PC-3 (cell line): ENCODE results near the gene TDRD12. TPM values are rescaled to one million over a fixed set of nuclear protein-coding genes. Genes with fewer than 3 reads are reported as not detected.

Experiments used
- ATAC-seq: fragments of 200-7000 bp; cut with Tn5 transposase; 2 replicates; pipeline ENCODE4 v1.9.1; 2020; ENCODE audit warnings: mild to moderate bottlenecking, moderate library complexity
- BruUV-seq: library from RNA; stranded (reverse); fragments of 400-500 nt; replicated peaks from 2 replicates; lab custom pipeline; 2021; lab: Mats Ljungman, UMichigan
- CTCF ChIA-PET: fragments of 300-600 bp; sonication (Branson Sonifier 250); formaldehyde crosslinking; loops from one replicate; lab custom pipeline; 2022; ENCODE audit warnings: antibody characterized with exemption; lab: Charles Lee
- POLR2A ChIA-PET: fragments of 300-600 bp; sonication (Branson Sonifier 250); formaldehyde crosslinking; loops from one replicate; lab custom pipeline; 2022; ENCODE audit warnings: antibody characterized with exemption; ENCODE audit not compliant: unreplicated experiment; lab: Charles Lee
- DNase-seq: peaks from one replicate; pipeline ENCODE4 v3.0.0-alpha.2; 2015
- H2AFZ ChIP-seq: fragments of 300-600 bp; sonication (generic); 2 replicates; pipeline ENCODE4 v1.6.0; 2016; ENCODE audit warnings: antibody characterized with exemption, low read length
- H3F3A ChIP-seq: fragments of 300-600 bp; sonication (generic); one replicate; pipeline ENCODE4 v1.6.0; 2017; ENCODE audit warnings: antibody characterized with exemption, low read length, control low read depth, mild to moderate bottlenecking; ENCODE audit not compliant: unreplicated experiment
- H3K27ac ChIP-seq: fragments of 300-600 bp; sonication (generic); 2 replicates; pipeline ENCODE4 v1.5.1; 2016; ENCODE audit warnings: mild to moderate bottlenecking, low read length
- H3K27me3 ChIP-seq: fragments of 300-600 bp; sonication (generic); 2 replicates; pipeline ENCODE4 v1.6.1; 2016; ENCODE audit warnings: low read length, mixed read lengths
- H3K36me3 ChIP-seq: fragments of 300-600 bp; sonication (generic); 2 replicates; pipeline ENCODE4 v1.6.1; 2016; ENCODE audit warnings: low read depth, mixed run types, low read length, mixed read lengths
- H3K4me1 ChIP-seq: fragments of 300-600 bp; sonication (generic); 2 replicates; pipeline ENCODE4 v1.5.1; 2016; ENCODE audit warnings: low read length; ENCODE audit not compliant: insufficient read depth
- H3K4me2 ChIP-seq: fragments of 300-600 bp; sonication (generic); 2 replicates; pipeline ENCODE4 v1.6.0; 2016; ENCODE audit warnings: low read length
- H3K4me3 ChIP-seq: fragments of 300-600 bp; sonication (generic); 2 replicates; pipeline ENCODE4 v1.5.1; 2016; ENCODE audit warnings: mild to moderate bottlenecking, low read length, mixed read lengths
- H3K79me2 ChIP-seq: fragments of 300-600 bp; sonication (generic); 2 replicates; pipeline ENCODE4 v1.6.1; 2017; ENCODE audit warnings: low read length, mixed read lengths
- H3K9ac ChIP-seq: fragments of 300-600 bp; sonication (generic); 2 replicates; pipeline ENCODE4 v1.6.0; 2016; ENCODE audit warnings: mild to moderate bottlenecking, low read length
- H3K9me2 ChIP-seq: fragments of 300-600 bp; sonication (generic); replicated peaks from 2 replicates; pipeline ENCODE4 v1.6.1; 2016; ENCODE audit warnings: mixed run types, low read length, mixed read lengths
- H3K9me3 ChIP-seq: fragments of 300-600 bp; sonication (generic); 2 replicates; pipeline ENCODE4 v1.6.1; 2016; ENCODE audit warnings: low read length, mixed read lengths
- H4K20me1 ChIP-seq: fragments of 300-600 bp; sonication (generic); 2 replicates; pipeline ENCODE4 v1.6.1; 2016; ENCODE audit warnings: low read length, mixed read lengths
- EZH2 ChIP-seq: fragments of 300-600 bp; sonication (generic); IDR thresholded peaks from one replicate; pipeline ENCODE4 v1.6.1; 2017; ENCODE audit warnings: antibody characterized with exemption, mild to moderate bottlenecking, low read length; ENCODE audit not compliant: unreplicated experiment
- EZH2phosphoT487 ChIP-seq: fragments of 300-600 bp; sonication (generic); IDR thresholded peaks from 2 replicates; pipeline ENCODE4 v1.6.1; 2018; ENCODE audit warnings: mild to moderate bottlenecking, antibody characterized with exemption, low read length, borderline replicate concordance
- intact Hi-C: fragments of 100-400 bp; cut with micrococcal nuclease; formaldehyde crosslinking; loops from 2 replicates; pipeline ENCODE4 v1.9.0; 2023
- total RNA-seq: library from RNA; depleted of rRNA; stranded (reverse); fragments of >200 nt; gene quantifications from 2 replicates; pipeline ENCODE4 v1.2.3, GENCODE V29; 2014
- TF ChIP-seq, protein P1 (sequence below): fragments of 300-600 bp; sonication (generic); conservative IDR thresholded peaks from 2 replicates; pipeline ENCODE4 v1.5.1; 2017; ENCODE audit warnings: antibody characterized with exemption, low read depth, mild to moderate bottlenecking, low read length

Gene TDRD12
- total RNA-seq, 1 experiment from 2014 or later = not detected

DNA sequence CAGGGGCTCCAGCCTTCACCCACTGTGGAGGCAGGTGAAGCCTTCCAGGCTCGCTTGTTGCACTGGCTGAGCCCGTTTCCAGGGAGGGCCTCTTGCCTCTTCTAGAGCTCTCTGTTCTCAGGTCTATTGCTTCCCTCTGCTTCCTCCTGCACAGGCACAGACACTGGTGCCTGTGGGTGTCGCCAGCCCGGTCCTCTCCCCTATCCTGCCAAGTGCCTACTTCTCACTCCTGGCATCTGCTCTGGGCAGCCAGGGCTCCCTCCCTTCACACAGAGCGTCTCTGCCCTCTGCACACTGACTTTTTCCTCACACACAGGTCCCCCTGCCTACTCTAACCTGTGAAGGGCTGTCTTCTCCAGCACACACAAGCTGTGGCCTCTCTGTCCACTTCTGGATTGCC lies 89.7 kb downstream of the TDRD12 start:
- ChIA-PET POLR2A (no interaction called here), CTCF (no interaction called here)
- Histone ChIP-seq H3K27ac (no peak overlapping the region), H2AFZ (peak overlapping the region; percentile 38; the same call in 1 of the 2 replicates), H3K4me1 (no peaks in the 10 kb centered on the region), H3F3A (no peaks in the 10 kb centered on the region), H4K20me1 (no peaks in the 10 kb centered on the region), H3K9me3 (no peaks in the 10 kb centered on the region), H3K36me3 (no peaks in the 10 kb centered on the region), H3K79me2 (no peaks in the 10 kb centered on the region), H3K27me3 (no peaks in the 10 kb centered on the region), H3K4me2 (peak overlapping the region; percentile 26; the same call in 1 of the 2 replicates), H3K9ac (no peak overlapping the region), H3K4me3 (no peak overlapping the region), H3K9me2 (no peaks in the 10 kb centered on the region)
- intact Hi-C loops = no loop called here
- BruUV-seq = no TSS peak
- peak; percentile 31 for ATAC-seq
- TF ChIP-seq EZH2 = no peak
- TF ChIP-seq, protein P1, sequence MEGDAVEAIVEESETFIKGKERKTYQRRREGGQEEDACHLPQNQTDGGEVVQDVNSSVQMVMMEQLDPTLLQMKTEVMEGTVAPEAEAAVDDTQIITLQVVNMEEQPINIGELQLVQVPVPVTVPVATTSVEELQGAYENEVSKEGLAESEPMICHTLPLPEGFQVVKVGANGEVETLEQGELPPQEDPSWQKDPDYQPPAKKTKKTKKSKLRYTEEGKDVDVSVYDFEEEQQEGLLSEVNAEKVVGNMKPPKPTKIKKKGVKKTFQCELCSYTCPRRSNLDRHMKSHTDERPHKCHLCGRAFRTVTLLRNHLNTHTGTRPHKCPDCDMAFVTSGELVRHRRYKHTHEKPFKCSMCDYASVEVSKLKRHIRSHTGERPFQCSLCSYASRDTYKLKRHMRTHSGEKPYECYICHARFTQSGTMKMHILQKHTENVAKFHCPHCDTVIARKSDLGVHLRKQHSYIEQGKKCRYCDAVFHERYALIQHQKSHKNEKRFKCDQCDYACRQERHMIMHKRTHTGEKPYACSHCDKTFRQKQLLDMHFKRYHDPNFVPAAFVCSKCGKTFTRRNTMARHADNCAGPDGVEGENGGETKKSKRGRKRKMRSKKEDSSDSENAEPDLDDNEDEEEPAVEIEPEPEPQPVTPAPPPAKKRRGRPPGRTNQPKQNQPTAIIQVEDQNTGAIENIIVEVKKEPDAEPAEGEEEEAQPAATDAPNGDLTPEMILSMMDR = no peak
- no peak for TF ChIP-seq EZH2phosphoT487
- DNase-seq = no peak

DNA sequence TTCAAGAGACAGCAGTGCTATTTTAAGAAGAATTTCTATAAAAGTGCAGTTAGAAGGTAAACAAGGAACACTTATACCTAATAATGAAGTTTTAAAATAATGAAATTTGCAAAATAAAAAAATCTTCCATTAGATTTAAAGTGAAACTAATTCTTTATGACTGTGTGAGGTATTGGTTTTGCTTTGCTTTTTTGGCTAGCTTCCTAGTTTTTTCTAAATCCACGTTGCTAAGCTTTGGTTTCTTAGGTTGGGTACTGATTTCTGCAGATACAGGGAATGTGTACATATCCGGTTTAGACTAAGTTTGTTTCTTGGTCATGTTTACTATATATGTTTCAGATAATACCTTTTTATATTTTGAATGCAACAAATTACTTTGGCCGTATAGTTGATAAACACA lies 90.2 kb downstream of the TDRD12 start:
- DNase-seq = no peak
- H3K4me2 ChIP-seq = 0 out of 2 replicates have a peak overlapping the region, but pooled peaks have one; percentile 26
- H3K4me1 ChIP-seq = no peaks in the 10 kb centered on the region
- H4K20me1 ChIP-seq = no peaks in the 10 kb centered on the region
- H3K36me3 ChIP-seq = no peaks in the 10 kb centered on the region
- H3F3A ChIP-seq = no peaks in the 10 kb centered on the region
- no peaks in the 10 kb centered on the region for H3K27me3 ChIP-seq
- no peak overlapping the region for H3K4me3 ChIP-seq
- intact Hi-C loops = no loop called here
- no TSS peak for BruUV-seq
- TF ChIP-seq, protein P1 = no peak
- TF ChIP-seq EZH2phosphoT487 (no peak), EZH2 (no peak)
- H3K27ac ChIP-seq = no peak overlapping the region
- no peak for ATAC-seq
- no peaks in the 10 kb centered on the region for H3K9me3 ChIP-seq
- H3K79me2 ChIP-seq = no peaks in the 10 kb centered on the region
- ChIA-PET CTCF (no interaction called here), POLR2A (no interaction called here)
- no peak overlapping the region for H3K9ac ChIP-seq
- H3K9me2 ChIP-seq = no peaks in the 10 kb centered on the region
- peak overlapping the region; percentile 38; the same call in 1 of the 2 replicates for H2AFZ ChIP-seq

DNA sequence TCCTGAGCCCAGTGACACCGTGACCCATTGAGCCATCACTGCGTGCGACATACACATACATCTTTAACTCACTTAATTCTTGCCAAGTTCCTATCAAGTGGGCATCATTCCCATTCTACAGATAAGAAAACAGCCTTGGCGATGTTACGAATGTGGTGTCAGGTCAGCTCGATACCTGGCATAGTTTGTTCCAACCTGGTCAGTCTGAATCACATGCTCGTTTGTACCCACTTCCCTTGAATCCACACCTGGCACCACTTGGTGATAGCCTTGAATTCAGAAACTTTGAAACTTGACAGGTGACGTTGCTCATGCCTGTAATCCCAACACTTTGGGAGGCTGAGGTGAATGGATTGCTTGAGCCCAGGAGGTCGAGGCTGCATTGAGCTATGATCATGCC lies 90.9 kb downstream of the TDRD12 start:
- intact Hi-C loops = no loop called here
- no peaks in the 10 kb centered on the region for H3K79me2 ChIP-seq
- DNase-seq (no peak), ATAC-seq (no peak)
- H3K36me3 ChIP-seq = no peaks in the 10 kb centered on the region
- H3K9ac ChIP-seq = no peak overlapping the region
- H3K9me3 ChIP-seq = no peaks in the 10 kb centered on the region
- no peaks in the 10 kb centered on the region for H4K20me1 ChIP-seq
- H3K4me1 ChIP-seq = no peaks in the 10 kb centered on the region
- no peaks in the 10 kb centered on the region for H3F3A ChIP-seq
- no peak for TF ChIP-seq EZH2
- no peak for TF ChIP-seq EZH2phosphoT487
- TF ChIP-seq, protein P1 = no peak
- no peaks in the 10 kb centered on the region for H3K27me3 ChIP-seq
- no peak overlapping the region for H3K4me2 ChIP-seq
- no TSS peak for BruUV-seq
- ChIA-PET CTCF (no interaction called here), POLR2A (no interaction called here)
- H3K4me3 ChIP-seq = no peak overlapping the region
- H2AFZ ChIP-seq = no peak overlapping the region
- H3K9me2 ChIP-seq = no peaks in the 10 kb centered on the region
- H3K27ac ChIP-seq = no peak overlapping the region
